ENCODE results near the gene PDE8A.
"Not testable (repeated sequence)": the region's sequence is repeated elsewhere in the genome, so short reads cannot be mapped to it uniquely, and the experiment has no call there.

PDE8A gene

GRCh38 chr15:85141726-85142125 lies 160.1 kb downstream of the PDE8A start:
- DNase-seq, result no peak

GRCh38 chr15:85142312-85142711 lies 160.7 kb downstream of the PDE8A start:
- DNase-seq, result no peak

- DNase-seq, result no peak
Measured at GRCh38 chr15:85149465-85150129, 167.9 kb downstream of the PDE8A start.

GRCh38 chr15:85150130-85150480 lies 168.4 kb downstream of the PDE8A start:
- DNase-seq, result no peak

- no peak for DNase-seq
Measured at GRCh38 chr15:85151145-85151544, 169.5 kb downstream of the PDE8A start.

GRCh38 chr15:85151861-85152260 lies 170.2 kb downstream of the PDE8A start:
- no peak for DNase-seq

- peak; percentile 10 for DNase-seq
Measured at GRCh38 chr15:85154061-85154460, 172.4 kb downstream of the PDE8A start.

GRCh38 chr15:85155360-85155759 lies 173.7 kb downstream of the PDE8A start:
- DNase-seq, result no peak

- no peak for DNase-seq
Measured at GRCh38 chr15:85155857-85156256, 174.2 kb downstream of the PDE8A start.

- DNase-seq, result no peak
Measured at GRCh38 chr15:85157344-85157743, 175.7 kb downstream of the PDE8A start.

- no peak for DNase-seq
Measured at GRCh38 chr15:85162237-85162636, 180.6 kb downstream of the PDE8A start.

GRCh38 chr15:85164841-85165466 lies 183.3 kb downstream of the PDE8A start:
- no peak for DNase-seq

GRCh38 chr15:85167568-85167967 lies 185.9 kb downstream of the PDE8A start:
- DNase-seq, result no peak

- DNase-seq, result peak; percentile 33
Measured at GRCh38 chr15:85168642-85169173, 187.1 kb downstream of the PDE8A start.

GRCh38 chr15:85171736-85172135 lies 190.1 kb downstream of the PDE8A start:
- DNase-seq, result no peak

GRCh38 chr15:85172846-85173490 lies 191.3 kb downstream of the PDE8A start:
- DNase-seq, result no peak

- DNase-seq, result not testable (repeated sequence)
Measured at GRCh38 chr15:85173630-85174029, 192.0 kb downstream of the PDE8A start.

- no peak for DNase-seq
Measured at GRCh38 chr15:85174521-85174920, 192.9 kb downstream of the PDE8A start.

GRCh38 chr15:85177042-85177515 lies 195.4 kb downstream of the PDE8A start:
- DNase-seq, result not testable (repeated sequence)

GRCh38 chr15:85178308-85178707 lies 196.7 kb downstream of the PDE8A start:
- DNase-seq, result no peak

GRCh38 chr15:85179700-85180099 lies 198.0 kb downstream of the PDE8A start:
- DNase-seq, result no peak

GRCh38 chr15:85185350-85185749 lies 203.7 kb downstream of the PDE8A start:
- not testable (repeated sequence) for DNase-seq

GRCh38 chr15:85188171-85188577 lies 206.5 kb downstream of the PDE8A start:
- DNase-seq, result not testable (repeated sequence)
